OCI-LY3 (cell line): ENCODE data around the gene ACVRL1.
A peak's percentile ranks its signal among the peaks of the same experiment; 100 is the strongest.

ENCODE experiments used
- CTCF ChIP-seq: fragments of 200-600, 300-600 bp; sonication (generic); IDR thresholded peaks from 2 replicates; pipeline ENCODE4 v1.5.1; 2014; ENCODE audit warnings: antibody characterized with exemption, low read length, low read depth
- EZH2phosphoT487 ChIP-seq: fragments of 200-600 bp; shearing (Covaris generic); IDR thresholded peaks from 2 replicates; pipeline ENCODE4 v1.6.1; 2018; ENCODE audit warnings: antibody characterized with exemption, mixed run types, low read depth

- peak; percentile 94 for TF ChIP-seq CTCF
- 0 out of 2 replicates have a peak, but pooled peaks have one; percentile 33 for TF ChIP-seq EZH2phosphoT487
Measured at GRCh38 chr12:51970904-51971646, 63.8 kb downstream of the ACVRL1 start.
